K562 (cell line): ENCODE measurements around the gene TNIK. TPM values are rescaled to one million over a fixed set of nuclear protein-coding genes. Genes with fewer than 3 reads are reported as not detected.

Experiments used
- ATAC-seq: fragments of 200-7000 bp; cut with Tn5 transposase; 3 replicates; pipeline ENCODE4 v1.9.1; 2020; ENCODE audit warnings: moderate library complexity
- BruUV-seq: library from RNA; stranded (reverse); fragments of 400-500 nt; replicated peaks from 2 replicates; lab custom pipeline; 2021; lab: Mats Ljungman, UMichigan
- CTCF ChIA-PET: fragments of 300-600 bp; formaldehyde crosslinking; extraction: SDS; loops from one replicate; lab custom pipeline; 2021; ENCODE audit warnings: low intra/inter-chr PET ratio; lab: Yijun Ruan, JAX
- POLR2A ChIA-PET: fragments of 300-600, 350-650 bp; sonication (Branson Sonifier 250); formaldehyde crosslinking; extraction: SDS; loops from one replicate; lab custom pipeline; 2021; ENCODE audit warnings: antibody characterized with exemption, inconsistent platforms; lab: Yijun Ruan, JAX
- DNase-seq, 4 experiments: peaks; one replicate each; pipeline versions ENCODE4 v3.0.0 to v3.0.0-alpha.2; 2011 to 2018; ENCODE audit warnings: low spot score in 3 of 4, mixed read lengths in 3 of 4; ENCODE audit errors: extremely low read depth in 1 of 4
- FAIRE-seq: peaks from 2 replicates; lab custom pipeline; 2011; peaks lifted over from hg19 to GRCh38; lab: Jason Lieb, UNC
- H2AFZ ChIP-seq: 2 replicates; pipeline ENCODE4 v1.6.0; 2011; ENCODE audit warnings: low read depth, low read length, control low read depth, inconsistent platforms
- H3K27ac ChIP-seq: fragments of 200-600 bp; 3 replicates; pipeline ENCODE4 v1.8.0; 2011; ENCODE audit warnings: low read depth, mild to moderate bottlenecking, control low read depth, inconsistent platforms, low read length, moderate library complexity, mixed read lengths; ENCODE audit errors: extremely low read depth
- H3K27me3 ChIP-seq, 2 experiments: fragments of 300-600 bp in 1 of 2; 2 replicates in 1 of 2; 3 replicates in 1 of 2; pipeline versions ENCODE4 v1.6.0 to v1.8.0; 2011; ENCODE audit warnings: inconsistent platforms in 2 of 2, low read length in 2 of 2, mild to moderate bottlenecking in 1 of 2, mixed read lengths in 1 of 2, moderate library complexity in 1 of 2; ENCODE audit not compliant: control insufficient read depth in 2 of 2, insufficient read depth in 2 of 2
- H3K36me3 ChIP-seq: fragments of 300-600 bp; 3 replicates; pipeline ENCODE4 v1.8.0; 2011; ENCODE audit warnings: mild to moderate bottlenecking, low read length, inconsistent platforms; ENCODE audit not compliant: control insufficient read depth, insufficient read depth
- H3K4me1 ChIP-seq, 2 experiments: fragments of 200-600 bp in 1 of 2; replicated peaks in 1 of 2; 2 replicates in 1 of 2; 3 replicates in 1 of 2; pipeline versions ENCODE4 v1.5.1 to v1.8.0; 2011; ENCODE audit warnings: inconsistent platforms in 2 of 2, low read length in 2 of 2, mild to moderate bottlenecking in 1 of 2, mixed read lengths in 1 of 2, moderate library complexity in 1 of 2; ENCODE audit not compliant: control insufficient read depth in 2 of 2, insufficient read depth in 2 of 2
- H3K4me2 ChIP-seq: 2 replicates; pipeline ENCODE4 v1.6.1; 2011; ENCODE audit warnings: low read length, control low read depth, inconsistent platforms, mixed read lengths; ENCODE audit not compliant: insufficient read depth
- H3K4me3 ChIP-seq: fragments of 200-600 bp; sonication (generic), shearing (Covaris generic); 2 replicates; pipeline ENCODE4 v1.5.1; 2016; ENCODE audit warnings: control low read depth, inconsistent platforms
- H3K79me2 ChIP-seq: fragments of 200-600 bp; 3 replicates; pipeline ENCODE4 v1.8.0; 2011; ENCODE audit warnings: low read length, inconsistent platforms; ENCODE audit not compliant: control insufficient read depth, insufficient read depth
- H3K9ac ChIP-seq, 2 experiments: 2 replicates each; pipeline versions ENCODE4 v1.6.0 to v1.6.1; 2011; ENCODE audit warnings: low read depth in 2 of 2, low read length in 2 of 2, control low read depth in 1 of 2, inconsistent platforms in 1 of 2, mild to moderate bottlenecking in 1 of 2, mixed read lengths in 1 of 2; ENCODE audit not compliant: insufficient read depth in 1 of 2
- H3K9me1 ChIP-seq: one replicate; pipeline ENCODE4 v1.6.0; 2011; ENCODE audit warnings: inconsistent platforms, mild to moderate bottlenecking, low read length, moderate library complexity; ENCODE audit not compliant: control insufficient read depth, insufficient read depth
- H3K9me3 ChIP-seq: replicated peaks from 2 replicates; pipeline ENCODE4 v1.5.1; 2011; ENCODE audit warnings: low read depth, low read length, inconsistent platforms; ENCODE audit not compliant: control insufficient read depth, insufficient read depth
- H4K20me1 ChIP-seq: replicated peaks from 2 replicates; pipeline ENCODE4 v1.6.1; 2011; ENCODE audit warnings: low read length, inconsistent platforms, mixed read lengths; ENCODE audit not compliant: control insufficient read depth, insufficient read depth
- ELF2 ChIP-seq: fragments of 250-450 bp; sonication (Bioruptor Pico); IDR thresholded peaks from 2 replicates; pipeline ENCODE4 v1.5.0; 2021; ENCODE audit warnings: mild to moderate bottlenecking
- ESRRA ChIP-seq: fragments of 450-650 bp; IDR thresholded peaks from 2 replicates; pipeline ENCODE4 v1.6.1; 2014; ENCODE audit warnings: low read depth, mild to moderate bottlenecking, moderate library complexity, borderline replicate concordance
- FOSL1 ChIP-seq: fragments of 200-800 bp; sonication (Bioruptor generic); conservative IDR thresholded peaks from 2 replicates; pipeline ENCODE4 v1.6.1; 2016; ENCODE audit warnings: missing genetic modification characterization, missing compliant biosample characterization
- FOXJ3 ChIP-seq: sonication (generic); formaldehyde crosslinking; IDR thresholded peaks from 2 replicates; pipeline ENCODE4 v1.4.0; 2020; ENCODE audit warnings: mild to moderate bottlenecking, missing genetic modification reagents
- HDAC3 ChIP-seq: fragments of 450-650 bp; IDR thresholded peaks from 2 replicates; pipeline ENCODE4 v1.6.1; 2018; ENCODE audit warnings: borderline replicate concordance, mild to moderate bottlenecking, moderate library complexity; ENCODE audit not compliant: partially characterized antibody
- MAFK ChIP-seq: IDR thresholded peaks from 2 replicates; pipeline ENCODE4 v1.6.1; 2011; ENCODE audit warnings: low read length, improper control_type of control experiment
- PCBP2 ChIP-seq: fragments of 200-400 bp; formaldehyde crosslinking; IDR thresholded peaks from 2 replicates; pipeline ENCODE4 v1.6.1; 2018; ENCODE audit warnings: low read length, low read depth, mild to moderate bottlenecking, moderate library complexity; ENCODE audit not compliant: poor library complexity, severe bottlenecking
- RFX7 ChIP-seq: fragments of 250-450 bp; sonication (Bioruptor Pico); IDR thresholded peaks from 2 replicates; pipeline ENCODE4 v1.5.1; 2021; ENCODE audit warnings: mild to moderate bottlenecking
- XRCC4 ChIP-seq: IDR thresholded peaks from one replicate; pipeline ENCODE4 v1.6.1; 2011; ENCODE audit not compliant: insufficient read depth, insufficient read length; ENCODE audit errors: extremely low read depth
- ZNF318 ChIP-seq, 2 experiments: fragments of 450-650 bp; IDR thresholded peaks; 2 replicates each; pipeline ENCODE4 v1.6.1; 2016; ENCODE audit warnings: mild to moderate bottlenecking in 2 of 2, borderline replicate concordance in 1 of 2, low read depth in 1 of 2, moderate library complexity in 1 of 2
- ZNF449 ChIP-seq: fragments of 250-450 bp; sonication (Bioruptor Pico); IDR thresholded peaks from 2 replicates; pipeline ENCODE4 v1.8.0; 2022; ENCODE audit warnings: moderate library complexity, mild to moderate bottlenecking, inconsistent platforms
- WGBS: fragments of 100-300 bp; shearing (Covaris generic); methylation state at CpG from one replicate; pipeline ENCODE4 v1.1.6; 2016; ENCODE audit warnings: low coverage, mixed read lengths; ENCODE audit not compliant: insufficient coverage; ENCODE audit errors: missing lambda C conversion rate; 5-methylcytosine and 5-hydroxymethylcytosine counted together
- in situ Hi-C: fragments of 300-500 bp; cut with MboI; formaldehyde crosslinking; loops from 4 replicates; pipeline ENCODE4 v1.15.0; 2018; ENCODE audit warnings: inconsistent platforms, mixed read lengths
- intact Hi-C: fragments of 100-400 bp; cut with micrococcal nuclease; formaldehyde crosslinking; loops from 2 replicates; pipeline ENCODE4 v1.14.2; 2022
- polyA plus RNA-seq, 8 experiments: library from polyadenylated mRNA; depleted of rRNA in 4 of 8; stranded (reverse) in 5 of 8; unstranded in 3 of 8; fragments of >200 nt; fragmentation: Nextera tagmentation in 2 of 8; fragmentation: Illumina TruSeq in 1 of 8; extraction: Ambion mirVana in 2 of 8; extraction: Trizol in 1 of 8; gene quantifications; 2 replicates each; pipeline versions ENCODE4 v1.2.1 to v1.2.3, GENCODE V29; 2011 to 2014; ENCODE audit warnings: inconsistent platforms in 1 of 8, missing spikeins in 1 of 8
- total RNA-seq, 7 experiments: library from RNA; depleted of rRNA in 6 of 7; stranded (reverse); fragments of >200 nt in 6 of 7; fragmentation: Illumina TruSeq in 2 of 7; extraction: Trizol in 2 of 7; gene quantifications; 2 replicates each; pipeline versions ENCODE4 v1.2.1 to v1.2.3, GENCODE V29; 2011 to 2021; ENCODE audit warnings: low replicate concordance in 1 of 7

The TNIK gene
- total and polyA plus RNA-seq, 9 of the 15 experiments (the other 6 are each of a cell fraction or from before 2014, with no cell fraction given) = 6.6 to 39.0 (median 24.7) TPM

GRCh38 chr3:171200052-171200749, 260.0 kb downstream of the TNIK start:
- Histone ChIP-seq H3K79me2 (no peaks in the 10 kb centered on the region; the same call in 2 of the 3 replicates), H3K4me2 (no peak overlapping the region), H3K36me3 (no peaks in the 10 kb centered on the region), H3K4me3 (no peak overlapping the region), H3K4me1 (peaks cover 0 to 29% of the 10 kb centered on the region in 2 experiments; a peak in 2 of 5 replicates), H3K27ac (0 out of 3 replicates have a peak overlapping the region, but pooled peaks have one; percentile 1), H3K9me1 (no peaks in the 10 kb centered on the region), H3K9ac (no peak overlapping the region), H4K20me1 (no peaks in the 10 kb centered on the region), H3K27me3 (no peaks in the 10 kb centered on the region), H2AFZ (no peak overlapping the region), H3K9me3 (no peaks in the 10 kb centered on the region; the same call in 1 of the 2 replicates)
- DNase-seq (peak in 1 of 4 experiments; percentile 26), FAIRE-seq (no peak), ATAC-seq (peak; percentile 63)
- BruUV-seq = no TSS peak
- ChIA-PET CTCF (no interaction called here), POLR2A (interaction anchor here (0.6 kb wide), 1 partner anchor 54 kb away, joined by 3 read pairs; no protein-coding TSS in a partner anchor)
- 25% methylated on average over 3 of the region's 3 CpGs for WGBS
- in situ Hi-C loops = no loop called here
- intact Hi-C loops = no loop called here
- TF ChIP-seq PCBP2 = no peak
- TF ChIP-seq ZNF449 (CRISPR knock-in tag) = no peak
- no peak for TF ChIP-seq FOXJ3
- 0 out of 2 replicates have a peak, but pooled peaks have one; percentile 8 for TF ChIP-seq MAFK
- TF ChIP-seq XRCC4 = no peak
- 0 out of 2 replicates have a peak, but pooled peaks have one; percentile 22 for TF ChIP-seq FOSL1 (tag)
- TF ChIP-seq HDAC3 = no peak
- 0 out of 2 replicates have a peak, but pooled peaks have one; percentile 33 for TF ChIP-seq ELF2
- TF ChIP-seq ESRRA = peak; percentile 15; the same call in 1 of the 2 replicates
- TF ChIP-seq RFX7 (CRISPR knock-in tag) = no peak
- TF ChIP-seq ZNF318 (IDR thresholded peaks at IDR 0.05; ENCODE audit: borderline replicate concordance in 1 of 2, low read depth in 1 of 2) = no peak
